ENCODE measurements around the gene ARHGAP22. TPM values are rescaled to one million over a fixed set of nuclear protein-coding genes. Genes with fewer than 3 reads are reported as not detected.
A peak's percentile ranks its signal among the peaks of the same experiment; 100 is the strongest.
"Not testable (repeated sequence)": the region's sequence is repeated elsewhere in the genome, so short reads cannot be mapped to it uniquely, and the experiment has no call there.

The ARHGAP22 gene
- total RNA-seq, 1 experiment from 2014 or later, result 13.5 TPM

DNA sequence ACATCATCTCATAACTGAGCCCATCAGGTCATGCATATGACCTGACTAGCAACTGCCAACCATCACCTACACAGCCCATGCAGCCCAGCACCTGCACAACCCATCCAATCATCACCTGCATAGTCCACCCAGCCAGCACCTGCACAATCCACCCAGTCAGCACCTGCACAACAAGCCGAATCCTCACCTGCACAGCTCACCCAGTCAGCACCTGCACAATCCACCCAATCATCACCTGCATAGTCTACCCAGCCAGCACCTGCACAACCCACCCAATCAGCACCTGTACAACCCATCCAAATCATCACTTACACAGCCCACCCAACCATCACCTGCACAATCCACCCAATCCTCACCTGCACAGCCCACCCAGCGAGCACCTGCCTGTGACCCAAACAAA is 46.4 kb upstream of the ARHGAP22 start:
- DNase-seq, result no peak
- CTCF ChIA-PET, result no interaction called here
- H3K4me1 ChIP-seq, result peaks cover 8% of the 10 kb centered on the region; the same call in 1 of the 2 replicates
- no peaks in the 10 kb centered on the region for H3K9me3 ChIP-seq
- Mint-ChIP-seq H3K9me3 (ENCODE audit: unreplicated experiment) (no peaks in the 10 kb centered on the region), H3K27me3 (ENCODE audit: insufficient read depth, unreplicated experiment) (peaks cover 9% of the 10 kb centered on the region), H3K27ac (ENCODE audit: unreplicated experiment) (no peak overlapping the region), H3K36me3 (ENCODE audit: insufficient read depth, unreplicated experiment) (no peaks in the 10 kb centered on the region), H3K4me3 (ENCODE audit: unreplicated experiment) (no peak overlapping the region), H3K4me1 (ENCODE audit: low read depth, unreplicated experiment) (no peaks in the 10 kb centered on the region)
- no peak overlapping the region for H3K4me3 ChIP-seq (ENCODE audit: low read depth, low read length)
- peaks cover 1% of the 10 kb centered on the region; the same call in 1 of the 2 replicates for H3K27me3 ChIP-seq (replicated peaks; ENCODE audit: control insufficient read depth, insufficient read depth, low read length)
- TF ChIP-seq, protein P1, sequence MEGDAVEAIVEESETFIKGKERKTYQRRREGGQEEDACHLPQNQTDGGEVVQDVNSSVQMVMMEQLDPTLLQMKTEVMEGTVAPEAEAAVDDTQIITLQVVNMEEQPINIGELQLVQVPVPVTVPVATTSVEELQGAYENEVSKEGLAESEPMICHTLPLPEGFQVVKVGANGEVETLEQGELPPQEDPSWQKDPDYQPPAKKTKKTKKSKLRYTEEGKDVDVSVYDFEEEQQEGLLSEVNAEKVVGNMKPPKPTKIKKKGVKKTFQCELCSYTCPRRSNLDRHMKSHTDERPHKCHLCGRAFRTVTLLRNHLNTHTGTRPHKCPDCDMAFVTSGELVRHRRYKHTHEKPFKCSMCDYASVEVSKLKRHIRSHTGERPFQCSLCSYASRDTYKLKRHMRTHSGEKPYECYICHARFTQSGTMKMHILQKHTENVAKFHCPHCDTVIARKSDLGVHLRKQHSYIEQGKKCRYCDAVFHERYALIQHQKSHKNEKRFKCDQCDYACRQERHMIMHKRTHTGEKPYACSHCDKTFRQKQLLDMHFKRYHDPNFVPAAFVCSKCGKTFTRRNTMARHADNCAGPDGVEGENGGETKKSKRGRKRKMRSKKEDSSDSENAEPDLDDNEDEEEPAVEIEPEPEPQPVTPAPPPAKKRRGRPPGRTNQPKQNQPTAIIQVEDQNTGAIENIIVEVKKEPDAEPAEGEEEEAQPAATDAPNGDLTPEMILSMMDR (IDR thresholded peaks at IDR 0.05; ENCODE audit: insufficient read depth in 1 of 2, low read depth in 1 of 2, low read length in 1 of 2, severe bottlenecking in 1 of 2, unreplicated experiment in 1 of 2), result no peak
- H3K36me3 ChIP-seq (ENCODE audit: control insufficient read depth, insufficient read depth, low read length), result no peaks in the 10 kb centered on the region
- intact Hi-C loops (cut with micrococcal nuclease; ENCODE audit: unreplicated experiment), result no loop called here
- no TSS peak for BruUV-seq (replicated peaks)
- POLR2A ChIA-PET, result no interaction called here

DNA sequence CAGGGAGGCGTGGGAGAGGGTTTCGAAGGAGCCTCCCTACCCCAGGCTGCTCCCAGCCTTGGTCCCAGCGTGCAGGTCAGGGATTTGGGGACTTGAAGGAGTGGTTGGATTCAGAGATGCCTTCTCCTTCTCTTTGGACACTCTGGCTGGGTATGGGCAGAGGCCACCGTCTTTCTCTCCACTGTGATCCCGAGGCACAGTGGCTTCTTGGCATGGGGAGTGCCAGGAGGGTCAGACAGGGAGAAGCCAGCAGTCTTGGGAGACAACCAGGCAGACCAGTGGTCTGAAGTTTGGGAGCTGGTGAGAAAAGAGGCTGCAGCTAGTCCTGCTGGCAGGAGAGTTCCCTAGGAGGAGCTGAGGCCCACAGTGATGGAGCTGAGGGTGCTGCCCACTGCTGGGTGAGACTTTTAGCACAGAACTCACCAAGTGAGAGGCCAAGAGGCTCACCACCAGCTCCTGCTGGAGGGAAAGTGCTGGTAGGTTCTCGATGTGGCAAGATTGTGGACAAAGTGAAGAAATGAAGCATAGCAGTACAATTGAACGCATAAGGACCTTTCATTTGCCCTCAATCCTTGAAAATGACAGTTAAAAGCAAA is 44.6 kb upstream of the ARHGAP22 start:
- POLR2A ChIA-PET, result no interaction called here

DNA sequence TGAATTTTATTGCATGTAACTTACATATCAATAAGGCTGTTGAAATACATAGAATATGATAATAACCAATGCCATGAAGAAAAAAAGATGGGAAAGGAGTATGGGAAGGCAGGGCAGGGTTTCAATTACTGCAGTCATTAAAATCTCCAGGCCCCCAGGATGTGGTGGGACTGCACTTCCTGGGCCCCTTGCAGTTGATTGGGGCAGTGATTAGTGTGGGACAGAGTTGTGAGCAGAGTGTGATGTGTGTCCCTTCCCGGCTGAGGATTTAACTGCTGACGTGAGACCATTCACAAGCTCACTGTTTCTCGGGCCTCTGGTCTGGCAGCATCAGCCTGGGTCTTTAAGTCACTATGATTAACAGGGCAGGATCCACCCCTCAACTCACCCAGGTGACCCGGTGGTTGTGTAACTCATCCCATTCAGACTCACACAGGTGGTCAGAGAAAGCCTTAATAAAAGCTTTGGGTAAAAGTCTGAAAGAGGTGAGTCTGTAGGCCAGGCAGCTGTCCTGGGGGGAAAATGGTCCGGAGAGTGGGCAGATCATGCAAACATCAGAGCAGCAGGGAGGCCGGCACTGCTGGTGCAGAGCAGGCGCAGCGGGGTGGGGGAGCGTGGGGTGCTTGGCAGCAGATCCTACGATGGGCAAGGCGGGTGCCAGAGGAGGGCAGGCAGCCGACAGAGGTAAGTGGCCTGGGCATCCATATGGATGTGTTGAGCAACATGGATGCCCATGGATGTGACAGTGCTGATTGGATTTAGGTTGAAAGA is 43.5 kb upstream of the ARHGAP22 start:
- TF ChIP-seq, protein P1 (IDR thresholded peaks at IDR 0.05; ENCODE audit: insufficient read depth in 1 of 2, low read depth in 1 of 2, low read length in 1 of 2, severe bottlenecking in 1 of 2, unreplicated experiment in 1 of 2), result no peak
- H3K36me3 ChIP-seq (ENCODE audit: control insufficient read depth, insufficient read depth, low read length), result no peaks in the 10 kb centered on the region
- Mint-ChIP-seq H3K36me3 (ENCODE audit: insufficient read depth, unreplicated experiment) (no peaks in the 10 kb centered on the region), H3K4me3 (ENCODE audit: unreplicated experiment) (no peak overlapping the region), H3K27me3 (ENCODE audit: insufficient read depth, unreplicated experiment) (no peaks in the 10 kb centered on the region), H3K9me3 (ENCODE audit: unreplicated experiment) (no peaks in the 10 kb centered on the region), H3K27ac (ENCODE audit: unreplicated experiment) (no peak overlapping the region), H3K4me1 (ENCODE audit: low read depth, unreplicated experiment) (no peaks in the 10 kb centered on the region)
- H3K27me3 ChIP-seq (replicated peaks; ENCODE audit: control insufficient read depth, insufficient read depth, low read length), result no peaks in the 10 kb centered on the region
- H3K9me3 ChIP-seq, result no peaks in the 10 kb centered on the region
- intact Hi-C loops (cut with micrococcal nuclease; ENCODE audit: unreplicated experiment), result no loop called here
- no TSS peak for BruUV-seq (replicated peaks)
- ChIA-PET CTCF (interaction anchor here (1.1 to 2.1 kb wide), 2 partner anchors 8 to 284 kb away, joined by 3 to 10 read pairs; no protein-coding TSS in a partner anchor), POLR2A (no interaction called here)
- no peaks in the 10 kb centered on the region for H3K4me1 ChIP-seq
- DNase-seq, result peak in 1 of 2 experiments; percentile 29
- H3K4me3 ChIP-seq (ENCODE audit: low read depth, low read length), result no peak overlapping the region

More for the DNA sequence above, 44.6 kb upstream of the ARHGAP22 start:
- Mint-ChIP-seq H3K4me1 (ENCODE audit: low read depth, unreplicated experiment) (no peaks in the 10 kb centered on the region), H3K36me3 (ENCODE audit: insufficient read depth, unreplicated experiment) (no peaks in the 10 kb centered on the region), H3K4me3 (ENCODE audit: unreplicated experiment) (no peak overlapping the region), H3K9me3 (ENCODE audit: unreplicated experiment) (no peaks in the 10 kb centered on the region), H3K27me3 (ENCODE audit: insufficient read depth, unreplicated experiment) (peaks cover 2% of the 10 kb centered on the region), H3K27ac (ENCODE audit: unreplicated experiment) (no peak overlapping the region)
- TF ChIP-seq, protein P1 (IDR thresholded peaks at IDR 0.05; ENCODE audit: insufficient read depth in 1 of 2, low read depth in 1 of 2, low read length in 1 of 2, severe bottlenecking in 1 of 2, unreplicated experiment in 1 of 2), result no peak
- intact Hi-C loops (cut with micrococcal nuclease; ENCODE audit: unreplicated experiment), result no loop called here
- DNase-seq, result no peak
- Histone ChIP-seq H3K36me3 (ENCODE audit: control insufficient read depth, insufficient read depth, low read length) (no peaks in the 10 kb centered on the region), H3K27me3 (replicated peaks; ENCODE audit: control insufficient read depth, insufficient read depth, low read length) (no peaks in the 10 kb centered on the region), H3K4me3 (ENCODE audit: low read depth, low read length) (no peak overlapping the region), H3K9me3 (no peaks in the 10 kb centered on the region), H3K4me1 (no peaks in the 10 kb centered on the region)
- CTCF ChIA-PET, result interaction anchor here (0.8 to 0.9 kb wide), 2 partner anchors 9 to 96 kb away, joined by 4 to 7 read pairs; no protein-coding TSS in a partner anchor
- no TSS peak for BruUV-seq (replicated peaks)

DNA sequence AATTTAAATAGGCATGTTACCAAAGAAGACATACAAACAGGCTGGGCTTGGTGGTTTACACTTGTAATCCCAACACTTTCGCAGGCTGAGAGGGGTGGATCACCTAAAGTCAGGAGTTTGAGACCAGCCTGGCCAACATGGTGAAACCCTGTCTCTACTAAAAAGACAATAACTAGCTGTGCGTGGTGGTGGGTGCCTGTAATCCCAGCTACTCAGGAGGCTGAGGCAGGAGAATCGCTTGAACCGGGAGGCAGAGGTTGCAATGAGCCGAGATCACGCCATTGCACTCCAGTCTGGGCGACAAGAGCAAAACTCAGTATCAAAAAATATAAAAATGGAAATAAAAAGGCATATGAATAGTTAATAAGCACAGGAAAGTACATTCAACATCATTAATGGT is 42.2 kb upstream of the ARHGAP22 start:
- H3K4me1 ChIP-seq; H3K36me3 Mint-ChIP-seq (ENCODE audit: insufficient read depth, unreplicated experiment); H3K9me3 Mint-ChIP-seq (ENCODE audit: unreplicated experiment); intact Hi-C loops (cut with micrococcal nuclease; ENCODE audit: unreplicated experiment); H3K4me3 Mint-ChIP-seq (ENCODE audit: unreplicated experiment); POLR2A ChIA-PET; H3K4me3 ChIP-seq (ENCODE audit: low read depth, low read length); DNase-seq; H3K27ac Mint-ChIP-seq (ENCODE audit: unreplicated experiment); H3K36me3 ChIP-seq (ENCODE audit: control insufficient read depth, insufficient read depth, low read length); H3K27me3 Mint-ChIP-seq (ENCODE audit: insufficient read depth, unreplicated experiment); BruUV-seq (replicated peaks); H3K9me3 ChIP-seq; H3K4me1 Mint-ChIP-seq (ENCODE audit: low read depth, unreplicated experiment); H3K27me3 ChIP-seq (replicated peaks; ENCODE audit: control insufficient read depth, insufficient read depth, low read length): not testable (repeated sequence)
- CTCF ChIA-PET, result interaction anchor here (2.1 kb wide), 1 partner anchor 9 kb away, joined by 10 read pairs; no protein-coding TSS in a partner anchor

Data from Caco-2 (cell line).